KBM-7 (cell line): ENCODE measurements around the gene ARHGEF16.

ENCODE experiments used
- DNase-seq: peaks from one replicate; pipeline ENCODE4 v3.0.0-alpha.2; 2015
- in situ Hi-C: fragments of 300-500 bp; cut with MboI; formaldehyde crosslinking; loops from 2 replicates; pipeline ENCODE4 v1.14.3; 2020; ENCODE audit warnings: low sequenced_read_pairs, low pct_unique_long_range_greater_than_20kb, mixed read lengths

ARHGEF16 gene

DNA sequence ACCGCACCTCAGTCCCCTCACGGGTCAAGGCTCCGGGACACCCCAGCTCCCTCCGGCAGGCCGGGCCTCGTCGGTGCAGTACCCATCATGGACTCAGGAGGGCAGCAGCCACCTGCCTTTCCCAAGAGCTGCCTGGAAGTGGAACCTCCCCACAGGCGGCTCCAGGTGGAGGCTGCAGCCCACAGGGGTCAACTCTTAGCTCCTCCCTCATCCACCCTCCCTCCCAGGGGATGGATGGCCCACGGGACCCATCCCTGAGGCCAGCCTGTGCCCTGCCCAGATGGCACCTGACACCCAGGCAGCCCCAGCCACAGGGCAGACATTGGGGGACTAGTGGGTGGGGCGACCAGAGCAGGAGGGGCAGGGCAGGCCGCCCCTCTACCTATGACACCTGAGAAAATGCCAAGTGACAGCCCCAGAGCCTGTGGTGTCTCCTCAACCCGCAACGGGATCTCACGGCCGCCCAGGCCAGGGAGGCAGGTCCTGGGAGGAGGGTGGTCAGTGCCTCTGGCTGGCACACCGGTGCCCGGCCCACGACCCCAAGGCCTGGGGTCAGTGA is 1.2 kb upstream of the ARHGEF16 start:
- in situ Hi-C loops: no loop called here
- peak; percentile 76 for DNase-seq

DNA sequence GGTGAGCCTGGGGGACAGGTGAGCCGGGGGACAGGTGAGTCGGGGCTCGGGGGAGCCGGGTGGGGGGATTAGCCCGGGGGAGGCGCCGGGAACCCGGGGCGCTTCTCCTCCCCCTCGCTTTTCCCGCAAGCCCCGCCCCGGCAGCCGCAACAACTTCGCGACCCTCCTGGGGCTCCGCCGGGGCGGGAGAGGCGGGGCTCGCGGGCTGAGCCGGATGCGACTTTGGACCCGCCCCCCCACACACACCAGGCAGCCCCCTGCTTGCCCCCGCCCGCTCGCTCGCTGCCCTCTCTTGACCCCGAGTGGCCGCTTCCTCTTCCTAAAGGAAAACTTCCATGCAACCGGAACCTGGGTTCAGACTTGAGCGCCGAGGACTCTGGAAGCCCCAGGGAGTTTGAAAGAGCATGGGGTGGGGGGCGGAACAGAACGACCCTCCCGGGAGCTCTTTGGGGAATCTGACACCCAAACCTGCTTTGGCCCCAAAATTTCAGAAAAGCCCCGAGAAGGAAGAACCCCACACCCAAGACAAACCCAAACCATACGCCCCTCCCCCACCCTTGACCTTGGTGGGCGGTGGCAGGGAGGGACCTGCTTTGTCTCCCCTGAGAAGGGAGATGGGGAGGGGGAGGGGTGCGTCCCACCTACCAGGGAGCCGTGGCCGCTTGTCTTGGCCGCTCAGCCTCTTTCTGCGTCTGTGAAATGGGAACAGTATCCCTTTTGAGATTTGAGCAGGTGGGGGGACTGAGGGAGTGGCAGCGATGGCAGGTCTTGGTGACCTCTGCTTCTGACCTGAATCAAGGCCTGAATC is 550 bp downstream of the ARHGEF16 start:
- no peak for DNase-seq
- in situ Hi-C loops: no loop called here

DNA sequence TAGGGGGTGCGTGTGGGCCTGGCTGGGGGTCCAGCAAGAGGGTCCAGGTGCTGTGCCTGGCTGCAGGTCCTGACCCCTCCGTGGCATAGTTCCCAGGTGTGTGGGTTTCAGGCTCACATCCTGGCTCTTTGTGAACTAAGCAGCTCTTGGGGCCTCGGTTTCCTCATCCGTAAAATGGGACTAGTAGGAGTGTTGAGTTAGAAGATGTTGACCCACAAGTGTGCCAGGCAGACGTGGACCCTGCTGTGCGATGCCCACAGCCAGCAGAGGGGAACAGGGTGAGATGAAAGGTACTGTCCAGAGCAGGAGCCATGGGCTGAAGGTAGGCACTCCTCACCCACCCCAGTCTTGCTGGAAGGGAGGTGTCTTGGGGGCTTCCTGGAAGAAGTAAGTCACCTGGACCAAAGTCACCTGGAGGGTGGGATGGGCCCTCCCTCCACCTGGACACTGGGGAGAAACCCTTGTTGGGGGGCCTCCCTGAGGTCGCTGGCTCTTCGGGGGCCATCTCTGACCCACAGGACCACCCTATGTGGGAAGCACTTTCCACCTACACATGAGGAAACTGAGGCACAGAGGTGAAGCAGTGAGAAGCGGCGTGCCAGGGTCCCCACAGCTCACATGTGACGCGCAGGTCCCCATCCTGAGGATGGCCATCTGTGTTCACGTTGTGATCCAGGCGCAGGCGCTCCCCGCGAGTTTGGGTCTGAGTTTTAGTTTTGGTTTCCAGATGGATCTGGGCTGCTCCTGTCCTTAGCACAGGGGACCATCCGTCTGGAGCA is 1.4 kb downstream of the ARHGEF16 start:
- DNase-seq: no peak
- in situ Hi-C loops: no loop called here

DNA sequence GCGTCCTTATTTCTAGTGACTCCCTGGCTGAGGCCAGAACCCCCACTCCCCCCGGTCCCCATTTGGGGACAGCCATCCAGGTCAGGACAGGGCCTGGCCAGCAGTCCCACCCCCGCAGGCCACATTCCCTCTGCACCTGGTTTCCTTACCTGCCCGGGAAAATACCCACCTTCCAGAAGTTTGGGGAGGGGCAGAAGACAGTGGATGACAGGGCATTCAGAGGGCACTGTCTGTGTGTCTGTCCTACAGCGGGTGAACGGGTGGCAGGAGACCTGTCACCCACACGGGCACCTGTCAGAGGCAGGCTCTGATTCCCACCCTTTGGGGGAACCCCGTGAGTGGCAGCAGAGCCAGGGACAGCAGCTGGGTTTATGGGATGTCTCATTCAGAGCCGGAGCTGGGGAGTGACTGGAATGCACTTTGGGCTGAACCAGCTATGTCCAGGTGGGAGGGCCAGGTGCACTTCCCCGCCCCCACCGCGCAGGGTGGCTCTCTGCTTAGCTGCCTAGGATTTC is 2.0 kb downstream of the ARHGEF16 start:
- DNase-seq: no peak

DNA sequence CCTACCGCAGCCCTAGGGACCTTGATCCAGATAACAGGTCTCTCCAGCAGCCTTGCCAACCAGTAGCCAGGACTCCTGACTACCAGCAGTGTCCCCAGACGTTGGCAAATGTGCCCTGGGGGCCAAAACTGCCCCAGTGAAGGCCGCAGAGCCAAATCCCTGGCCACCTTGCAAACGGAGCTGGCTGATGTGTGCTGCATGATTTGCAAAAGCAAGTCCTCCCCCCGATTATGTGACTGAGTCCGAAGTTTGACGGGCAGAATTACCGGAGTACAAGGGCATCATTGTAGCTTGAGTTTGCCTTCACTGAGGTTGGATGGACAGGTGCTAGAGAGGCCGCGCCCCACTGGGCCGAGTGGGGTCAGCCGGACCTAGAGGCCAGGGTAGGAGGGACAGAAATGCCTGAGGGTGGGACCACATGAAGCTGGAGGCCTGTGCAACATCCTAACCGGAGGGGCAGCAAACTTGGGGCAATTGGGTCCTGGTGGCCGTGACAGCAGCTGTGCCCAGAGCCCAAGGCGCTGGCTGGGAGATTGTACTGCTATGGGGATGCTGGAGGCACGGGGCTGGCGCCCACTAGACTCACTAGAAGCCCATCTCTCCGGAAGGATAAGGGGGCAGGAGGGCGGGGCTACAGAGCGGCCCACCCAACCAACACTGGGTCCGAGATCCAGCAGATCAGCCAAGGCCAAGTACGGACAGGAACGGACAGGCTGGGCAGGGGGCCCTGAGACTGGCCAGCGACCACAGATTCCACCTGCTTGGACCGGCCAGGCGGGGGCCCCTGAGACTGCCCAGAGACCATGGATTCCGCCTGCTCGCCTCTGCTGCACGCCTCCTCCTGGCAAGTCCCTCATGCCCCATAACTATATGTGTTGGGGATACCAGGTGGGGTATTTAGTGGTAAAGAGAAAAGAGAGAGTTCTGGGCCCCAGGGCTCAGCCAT is 2.8 kb downstream of the ARHGEF16 start:
- no peak for DNase-seq
- in situ Hi-C loops: no loop called here

More for the DNA sequence above, 2.0 kb downstream of the ARHGEF16 start:
- in situ Hi-C loops: no loop called here

DNA sequence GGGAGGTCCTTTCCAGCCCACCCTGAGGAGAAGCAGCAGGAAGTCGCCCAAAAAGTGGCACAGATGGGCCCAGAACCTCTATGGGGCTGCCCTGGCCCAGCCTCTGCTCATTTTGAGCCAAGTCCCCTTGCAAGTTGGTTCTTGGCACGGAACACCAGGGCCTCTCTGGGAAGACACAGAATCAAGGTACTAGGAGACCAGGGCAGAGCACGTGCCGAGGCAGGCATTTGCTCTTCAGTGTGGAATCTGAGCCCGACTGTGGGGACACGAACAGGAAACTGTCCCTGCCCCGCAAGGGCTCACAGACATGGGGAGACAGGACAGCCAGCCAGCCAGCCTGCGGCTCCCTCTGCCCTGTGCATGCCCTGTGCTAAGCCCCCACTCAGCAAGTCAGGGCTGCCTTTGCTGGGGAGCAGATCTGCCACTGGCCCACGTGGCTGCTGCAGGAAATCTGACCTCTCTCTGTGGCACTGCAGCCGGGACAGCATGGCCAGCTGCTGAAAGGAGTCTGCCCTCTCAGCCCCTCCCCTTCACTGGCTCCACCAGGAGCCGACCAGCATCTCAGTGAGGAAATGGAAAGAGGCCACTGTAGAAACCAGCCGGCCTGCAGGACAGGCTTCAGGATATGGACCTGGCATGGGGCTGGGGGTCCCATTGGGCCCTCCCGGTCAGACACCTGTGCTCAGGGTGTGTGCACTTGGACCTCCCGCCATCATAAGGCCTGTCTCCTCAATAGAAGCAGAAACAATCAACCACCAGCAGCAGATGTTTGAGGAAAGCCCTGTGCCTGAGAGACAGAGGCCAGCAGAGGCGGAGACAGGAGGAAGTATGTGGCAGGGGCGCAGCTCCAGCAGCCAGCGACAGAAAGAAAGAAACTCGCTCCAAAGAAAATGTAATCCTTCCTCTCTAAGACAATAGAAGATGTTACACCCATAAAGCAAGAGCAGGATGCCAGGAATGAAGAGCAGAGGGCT is 3.7 kb downstream of the ARHGEF16 start:
- DNase-seq: no peak
- in situ Hi-C loops: no loop called here

DNA sequence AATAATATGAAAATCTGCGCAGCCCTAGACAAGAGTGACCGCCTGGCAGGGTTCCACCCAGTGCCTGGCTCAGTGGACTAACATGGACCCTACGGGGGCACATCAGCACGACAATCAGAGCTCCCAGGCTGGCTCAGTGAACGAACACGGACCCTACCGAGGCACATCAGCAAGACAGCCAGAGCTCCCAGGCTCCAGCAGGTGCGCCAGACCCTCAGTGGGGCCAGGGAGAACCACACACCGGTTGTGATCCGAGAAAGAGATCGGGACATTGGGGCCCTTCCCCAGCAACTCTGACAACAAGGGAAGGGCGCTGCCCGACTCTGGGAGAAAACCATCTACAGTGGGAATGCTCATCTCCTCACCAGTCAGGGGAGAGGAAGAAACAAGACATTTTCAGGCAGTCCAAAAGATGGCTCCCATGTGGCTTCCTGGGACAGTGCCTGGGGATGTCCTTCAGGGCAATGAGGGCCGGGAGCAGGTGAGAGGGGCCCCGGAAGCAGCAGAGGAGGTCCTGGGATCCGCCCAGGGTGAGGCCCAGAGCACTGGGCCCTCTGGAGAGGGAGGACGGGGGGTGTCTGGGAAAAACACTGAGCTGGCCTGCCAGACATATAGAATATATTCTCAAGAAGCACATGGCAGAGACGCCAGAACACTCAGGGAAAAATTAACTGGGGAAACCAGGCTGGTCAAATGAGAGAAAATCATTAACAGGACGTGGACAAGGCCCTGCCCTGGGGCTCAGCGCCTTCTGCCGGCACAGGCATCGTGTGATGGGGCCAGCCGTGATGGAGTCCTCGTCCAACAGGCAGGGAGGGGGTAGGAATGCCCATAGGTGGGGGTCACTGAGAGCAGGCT is 4.8 kb downstream of the ARHGEF16 start:
- in situ Hi-C loops: no loop called here
- DNase-seq: no peak

DNA sequence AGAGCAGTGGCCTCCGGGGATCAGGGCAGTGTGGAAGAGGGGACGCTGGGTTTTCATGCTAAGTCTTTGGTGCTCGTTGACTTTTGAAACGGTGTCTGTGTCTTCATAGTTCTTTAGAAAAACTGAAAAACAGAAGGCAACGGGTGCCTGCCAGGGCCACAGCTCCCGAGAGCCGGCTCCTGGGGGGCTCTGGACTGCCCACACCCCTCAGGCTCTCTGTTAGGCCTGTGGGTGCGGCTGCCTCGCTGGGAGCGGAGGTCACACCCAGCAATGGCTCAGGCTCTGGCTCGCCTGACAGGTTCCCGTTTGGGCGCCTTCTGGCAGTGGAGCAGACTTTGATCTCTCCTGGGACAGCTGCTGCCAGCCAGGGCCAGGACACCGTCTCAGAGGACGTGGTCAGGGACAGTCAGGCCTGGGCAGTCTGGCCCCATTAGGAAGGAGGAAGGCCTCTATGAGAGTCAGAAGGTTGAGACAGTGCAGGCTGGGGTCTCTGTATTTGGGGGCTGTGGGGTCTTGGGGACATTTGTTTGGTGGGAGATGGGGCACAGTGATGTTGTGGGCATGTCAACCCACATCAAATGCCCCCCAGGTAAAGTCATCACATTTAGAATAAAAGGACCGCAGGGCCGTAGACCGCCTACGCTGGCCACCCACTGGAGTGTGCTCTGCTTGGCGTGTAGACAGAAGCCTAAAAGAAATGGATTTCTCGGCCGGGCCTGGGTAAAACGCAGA is 5.6 kb downstream of the ARHGEF16 start:
- no peak for DNase-seq
- in situ Hi-C loops: no loop called here

DNA sequence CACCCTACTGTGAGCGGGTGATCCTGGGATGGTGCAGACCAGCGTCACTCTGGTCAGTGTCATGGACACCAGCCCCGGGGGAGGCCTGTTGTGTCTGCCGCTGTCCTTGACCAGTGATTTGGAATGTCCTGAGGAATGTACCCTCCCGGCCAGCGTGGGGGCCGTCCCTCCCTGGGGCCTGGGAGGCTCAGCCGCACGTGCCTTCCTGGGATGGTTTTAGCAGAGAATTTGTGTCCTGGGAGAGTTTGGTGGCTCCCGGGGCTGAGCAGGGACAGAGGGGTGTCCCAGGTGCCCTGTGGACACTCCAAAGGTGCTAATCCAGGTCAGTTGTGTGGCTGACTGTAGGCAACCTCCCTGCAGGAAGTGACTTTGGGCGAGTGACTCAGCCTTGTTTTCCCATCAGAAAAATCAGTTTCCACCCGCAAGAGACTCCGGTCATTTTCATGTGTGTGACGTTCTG is 6.2 kb downstream of the ARHGEF16 start:
- no peak for DNase-seq
- in situ Hi-C loops: no loop called here

DNA sequence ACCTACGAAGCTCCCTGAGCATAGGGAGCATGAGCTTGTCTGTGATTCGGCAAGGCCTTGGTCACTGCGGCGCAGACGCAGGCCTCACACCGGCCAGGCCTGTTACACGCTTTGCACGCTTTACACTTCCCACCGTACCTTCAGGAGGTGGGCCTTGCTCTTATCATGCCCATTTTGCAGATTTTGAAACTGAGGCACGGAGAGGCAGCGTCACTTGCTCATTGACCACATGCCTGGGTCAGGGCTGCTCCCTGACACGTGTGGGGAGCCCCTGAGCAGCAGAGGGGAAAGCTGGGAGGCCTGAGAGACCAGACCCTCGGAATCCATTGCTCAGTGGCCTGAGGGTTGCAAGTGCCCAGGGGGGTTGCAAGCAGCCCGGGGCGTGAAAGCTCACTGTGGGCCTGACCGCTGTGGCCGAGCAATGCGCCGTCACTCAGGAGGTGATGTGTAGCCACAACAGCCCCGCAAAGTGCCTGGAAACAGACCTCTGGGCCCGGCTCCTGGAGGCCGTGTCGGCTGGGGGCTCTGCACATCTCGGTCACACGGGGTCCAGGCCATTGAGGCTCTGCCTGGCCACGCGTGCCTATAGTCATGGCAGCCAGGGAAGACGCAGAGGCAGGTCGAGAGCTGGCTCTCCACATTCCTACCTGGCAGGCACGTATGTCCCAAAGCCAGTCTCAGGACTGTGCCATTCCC is 6.9 kb downstream of the ARHGEF16 start:
- in situ Hi-C loops: no loop called here
- DNase-seq: no peak

DNA sequence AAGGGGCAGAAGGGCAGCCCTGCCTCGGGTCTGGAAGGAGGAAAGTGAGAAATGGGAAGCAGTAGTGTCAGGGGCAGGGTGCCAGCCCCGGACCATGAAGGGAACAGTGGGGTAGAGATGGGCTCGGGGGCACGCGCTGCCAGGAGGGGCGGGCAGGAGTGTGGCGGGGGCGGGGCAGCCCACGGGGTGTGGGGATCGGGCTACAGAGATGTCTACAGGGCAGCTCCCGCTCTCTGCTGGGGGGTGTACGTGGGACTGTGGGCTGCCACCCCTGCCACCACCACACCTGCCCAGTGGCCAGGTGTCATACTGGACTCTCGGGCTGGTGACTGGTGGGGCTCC is 7.4 kb downstream of the ARHGEF16 start:
- in situ Hi-C loops: no loop called here
- no peak for DNase-seq

DNA sequence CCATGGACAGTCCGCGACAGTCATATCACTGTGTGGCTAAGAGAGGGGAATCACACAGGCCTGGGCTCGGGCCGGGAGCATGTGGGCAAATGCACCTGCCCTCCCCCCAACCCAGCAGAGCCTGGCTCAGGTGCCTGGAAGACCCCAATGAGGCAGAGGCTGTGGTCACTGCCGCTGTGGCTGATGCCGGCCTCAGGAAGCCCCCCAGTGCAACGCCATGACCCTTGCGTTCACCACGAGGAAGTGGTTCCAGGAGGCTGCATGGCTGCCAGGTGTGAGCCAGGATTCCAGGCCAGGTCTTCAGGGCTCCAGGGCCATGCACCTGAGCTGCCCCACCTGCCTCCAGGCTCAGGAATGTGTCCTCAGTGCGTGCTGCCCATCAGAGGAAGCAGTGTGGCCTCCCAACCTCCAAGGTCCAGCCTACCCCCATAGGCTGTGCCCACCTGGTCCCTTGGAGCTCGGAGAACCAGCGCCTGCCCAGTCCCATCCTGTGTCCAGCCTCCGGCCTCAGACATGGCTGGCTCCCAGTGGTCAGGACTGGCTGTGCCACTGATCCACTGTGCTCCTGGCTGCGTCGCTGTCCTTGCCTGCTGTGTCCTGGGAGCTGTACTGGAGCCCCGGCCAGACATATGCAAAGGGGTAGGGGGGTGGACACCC is 8.0 kb downstream of the ARHGEF16 start:
- in situ Hi-C loops: no loop called here
- DNase-seq: no peak

DNA sequence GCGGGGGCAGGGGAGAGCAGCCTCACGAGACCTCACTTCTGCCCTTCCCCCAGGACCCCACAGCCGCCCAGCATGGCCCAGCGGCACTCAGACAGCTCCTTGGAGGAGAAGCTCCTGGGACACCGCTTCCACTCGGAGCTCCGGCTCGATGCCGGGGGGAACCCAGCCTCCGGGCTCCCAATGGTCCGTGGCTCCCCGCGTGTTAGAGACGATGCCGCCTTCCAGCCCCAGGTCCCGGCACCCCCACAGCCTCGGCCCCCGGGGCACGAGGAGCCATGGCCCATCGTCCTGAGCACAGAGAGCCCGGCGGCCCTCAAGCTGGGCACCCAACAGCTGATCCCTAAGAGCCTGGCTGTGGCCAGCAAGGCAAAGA is 8.5 kb downstream of the ARHGEF16 start:
- no peak for DNase-seq
- in situ Hi-C loops: no loop called here

DNA sequence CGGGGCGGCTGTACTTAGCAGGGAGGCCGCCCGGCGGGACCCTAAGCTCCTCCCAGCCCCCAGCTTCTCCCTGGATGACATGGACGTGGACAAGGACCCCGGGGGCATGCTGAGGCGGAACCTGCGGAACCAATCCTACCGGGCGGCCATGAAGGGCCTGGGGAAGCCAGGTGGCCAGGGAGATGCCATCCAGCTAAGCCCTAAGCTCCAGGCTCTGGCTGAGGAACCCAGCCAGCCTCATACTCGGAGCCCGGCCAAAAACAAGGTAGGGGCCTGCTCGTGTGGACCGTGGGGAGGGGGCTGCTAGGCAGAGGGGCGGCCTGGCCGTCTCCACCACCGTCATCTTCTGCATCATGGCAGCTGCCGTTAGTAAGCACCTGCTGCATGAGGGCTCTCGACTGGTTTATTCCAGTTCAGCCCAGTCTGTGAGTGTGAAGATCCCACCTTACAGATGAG is 9.0 kb downstream of the ARHGEF16 start:
- in situ Hi-C loops: no loop called here
- no peak for DNase-seq

DNA sequence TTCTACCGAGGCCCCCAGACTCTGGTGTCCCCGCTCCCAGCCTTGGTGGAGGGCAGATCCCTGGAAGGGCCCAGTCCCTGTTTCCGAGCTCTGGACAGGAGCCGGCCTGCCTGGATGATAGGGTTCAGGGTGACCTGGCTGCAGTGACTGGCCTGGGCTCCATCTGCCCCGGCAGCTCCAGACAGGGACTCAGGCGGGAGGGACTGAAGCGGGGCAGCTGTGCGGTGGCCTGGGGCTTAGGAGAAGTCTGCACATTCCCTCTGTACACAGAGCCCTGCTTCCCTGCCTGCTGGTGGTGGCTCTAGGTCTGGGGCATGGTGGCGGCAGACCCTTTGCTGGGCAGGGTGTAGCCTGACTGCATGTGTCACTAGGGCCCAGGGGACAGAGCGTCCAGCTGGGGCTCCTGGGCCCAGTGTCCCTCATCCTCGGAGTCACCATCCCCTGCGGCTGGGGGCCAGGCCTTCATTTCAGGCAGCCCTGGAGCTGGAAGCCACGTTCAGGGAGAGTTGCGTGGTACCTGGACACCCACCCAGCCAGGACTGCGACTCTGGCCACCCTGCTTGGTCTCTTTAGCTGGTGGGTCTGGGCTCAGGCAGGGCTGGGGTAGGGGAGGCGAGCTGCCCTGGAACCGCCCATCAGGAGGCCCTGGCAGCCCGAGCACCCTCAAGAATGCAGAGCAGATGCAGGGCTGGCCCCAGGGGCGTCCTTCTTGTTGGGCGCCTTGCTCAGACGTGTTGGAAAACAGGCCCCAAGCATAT is 9.6 kb downstream of the ARHGEF16 start:
- in situ Hi-C loops: no loop called here
- DNase-seq: no peak
